HL-60 (cell line): Measurements from ENCODE around the gene ACTA2.

Experiments
- DNase-seq, 2 experiments: peaks; one replicate each; pipeline ENCODE4 v3.0.0-alpha.2; 2010 to 2020; ENCODE audit warnings: low read depth in 1 of 2, low spot score in 1 of 2
- H3K27ac ChIP-seq: fragments of 250-450 bp; sonication (Bioruptor Pico); replicated peaks from 2 replicates; pipeline ENCODE4 v1.5.1; 2020; ENCODE audit warnings: mild to moderate bottlenecking, moderate library complexity
- H3K27me3 ChIP-seq: fragments of 250-450 bp; sonication (Bioruptor Pico); 2 replicates; pipeline ENCODE4 v1.5.1; 2021; ENCODE audit warnings: mild to moderate bottlenecking, moderate library complexity; ENCODE audit not compliant: insufficient read depth, poor library complexity, severe bottlenecking
- H3K4me3 ChIP-seq: replicated peaks from 2 replicates; pipeline ENCODE4 v1.5.1; 2011; ENCODE audit warnings: mild to moderate bottlenecking, control low read depth, low read length; ENCODE audit not compliant: insufficient read depth
- GABPA ChIP-seq: IDR thresholded peaks from 2 replicates; pipeline ENCODE4 v1.6.1; 2012; ENCODE audit warnings: low read depth
- POLR2AphosphoS5 ChIP-seq: IDR thresholded peaks from 2 replicates; pipeline ENCODE4 v1.6.1; 2012; ENCODE audit warnings: low read depth
- SPI1 ChIP-seq: IDR thresholded peaks from 2 replicates; pipeline ENCODE4 v1.6.1; 2012; ENCODE audit warnings: low read depth, mild to moderate bottlenecking, borderline replicate concordance
- TF ChIP-seq, protein P1 (sequence below): IDR thresholded peaks from one replicate; pipeline ENCODE4 v1.5.1; 2011; ENCODE audit warnings: low read length, control low read depth, inconsistent platforms; ENCODE audit not compliant: insufficient read depth
- TF ChIP-seq, protein P2 (sequence below): IDR thresholded peaks from 2 replicates; pipeline ENCODE4 v1.6.1; 2012; ENCODE audit warnings: low read depth; ENCODE audit not compliant: insufficient replicate concordance

The ACTA2 gene

GRCh38 chr10:88943778-88944177 lies 8.8 kb downstream of the ACTA2 start:
- H3K27ac ChIP-seq: no peak overlapping the region
- no peaks in the 10 kb centered on the region for H3K27me3 ChIP-seq
- no peak overlapping the region for H3K4me3 ChIP-seq
- TF ChIP-seq GABPA (no peak), POLR2AphosphoS5 (no peak), SPI1 (no peak)
- TF ChIP-seq, protein P1, sequence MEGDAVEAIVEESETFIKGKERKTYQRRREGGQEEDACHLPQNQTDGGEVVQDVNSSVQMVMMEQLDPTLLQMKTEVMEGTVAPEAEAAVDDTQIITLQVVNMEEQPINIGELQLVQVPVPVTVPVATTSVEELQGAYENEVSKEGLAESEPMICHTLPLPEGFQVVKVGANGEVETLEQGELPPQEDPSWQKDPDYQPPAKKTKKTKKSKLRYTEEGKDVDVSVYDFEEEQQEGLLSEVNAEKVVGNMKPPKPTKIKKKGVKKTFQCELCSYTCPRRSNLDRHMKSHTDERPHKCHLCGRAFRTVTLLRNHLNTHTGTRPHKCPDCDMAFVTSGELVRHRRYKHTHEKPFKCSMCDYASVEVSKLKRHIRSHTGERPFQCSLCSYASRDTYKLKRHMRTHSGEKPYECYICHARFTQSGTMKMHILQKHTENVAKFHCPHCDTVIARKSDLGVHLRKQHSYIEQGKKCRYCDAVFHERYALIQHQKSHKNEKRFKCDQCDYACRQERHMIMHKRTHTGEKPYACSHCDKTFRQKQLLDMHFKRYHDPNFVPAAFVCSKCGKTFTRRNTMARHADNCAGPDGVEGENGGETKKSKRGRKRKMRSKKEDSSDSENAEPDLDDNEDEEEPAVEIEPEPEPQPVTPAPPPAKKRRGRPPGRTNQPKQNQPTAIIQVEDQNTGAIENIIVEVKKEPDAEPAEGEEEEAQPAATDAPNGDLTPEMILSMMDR: no peak
- TF ChIP-seq, protein P2, sequence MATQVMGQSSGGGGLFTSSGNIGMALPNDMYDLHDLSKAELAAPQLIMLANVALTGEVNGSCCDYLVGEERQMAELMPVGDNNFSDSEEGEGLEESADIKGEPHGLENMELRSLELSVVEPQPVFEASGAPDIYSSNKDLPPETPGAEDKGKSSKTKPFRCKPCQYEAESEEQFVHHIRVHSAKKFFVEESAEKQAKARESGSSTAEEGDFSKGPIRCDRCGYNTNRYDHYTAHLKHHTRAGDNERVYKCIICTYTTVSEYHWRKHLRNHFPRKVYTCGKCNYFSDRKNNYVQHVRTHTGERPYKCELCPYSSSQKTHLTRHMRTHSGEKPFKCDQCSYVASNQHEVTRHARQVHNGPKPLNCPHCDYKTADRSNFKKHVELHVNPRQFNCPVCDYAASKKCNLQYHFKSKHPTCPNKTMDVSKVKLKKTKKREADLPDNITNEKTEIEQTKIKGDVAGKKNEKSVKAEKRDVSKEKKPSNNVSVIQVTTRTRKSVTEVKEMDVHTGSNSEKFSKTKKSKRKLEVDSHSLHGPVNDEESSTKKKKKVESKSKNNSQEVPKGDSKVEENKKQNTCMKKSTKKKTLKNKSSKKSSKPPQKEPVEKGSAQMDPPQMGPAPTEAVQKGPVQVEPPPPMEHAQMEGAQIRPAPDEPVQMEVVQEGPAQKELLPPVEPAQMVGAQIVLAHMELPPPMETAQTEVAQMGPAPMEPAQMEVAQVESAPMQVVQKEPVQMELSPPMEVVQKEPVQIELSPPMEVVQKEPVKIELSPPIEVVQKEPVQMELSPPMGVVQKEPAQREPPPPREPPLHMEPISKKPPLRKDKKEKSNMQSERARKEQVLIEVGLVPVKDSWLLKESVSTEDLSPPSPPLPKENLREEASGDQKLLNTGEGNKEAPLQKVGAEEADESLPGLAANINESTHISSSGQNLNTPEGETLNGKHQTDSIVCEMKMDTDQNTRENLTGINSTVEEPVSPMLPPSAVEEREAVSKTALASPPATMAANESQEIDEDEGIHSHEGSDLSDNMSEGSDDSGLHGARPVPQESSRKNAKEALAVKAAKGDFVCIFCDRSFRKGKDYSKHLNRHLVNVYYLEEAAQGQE: no peak
- no peak for DNase-seq

- Histone ChIP-seq H3K27ac (no peak overlapping the region), H3K27me3 (no peaks in the 10 kb centered on the region), H3K4me3 (no peak overlapping the region)
- TF ChIP-seq SPI1: no peak
- TF ChIP-seq, protein P1: no peak
- TF ChIP-seq POLR2AphosphoS5: no peak
- TF ChIP-seq GABPA: no peak
- TF ChIP-seq, protein P2: no peak
- no peak for DNase-seq
Measured at GRCh38 chr10:88941026-88941425, 11.5 kb downstream of the ACTA2 start.

- Histone ChIP-seq H3K27ac (no peak overlapping the region), H3K4me3 (no peak overlapping the region), H3K27me3 (no peaks in the 10 kb centered on the region)
- TF ChIP-seq, protein P2: no peak
- TF ChIP-seq SPI1 (no peak), POLR2AphosphoS5 (no peak), GABPA (no peak)
- TF ChIP-seq, protein P1: no peak
- DNase-seq: no peak
Measured at GRCh38 chr10:88938938-88939337, 13.6 kb downstream of the ACTA2 start.
